BJ (cell line): ENCODE measurements around the gene PGF. TPM values are rescaled to one million over a fixed set of nuclear protein-coding genes. Genes with fewer than 3 reads are reported as not detected.

Experiments
- CTCF ChIA-PET: fragments of 350-600 bp; formaldehyde crosslinking; extraction: SDS; loops from one replicate; lab custom pipeline; 2021; ENCODE audit warnings: antibody characterized with exemption, inconsistent platforms; lab: Yijun Ruan, JAX
- POLR2A ChIA-PET: fragments of 300-600 bp; sonication (Branson Sonifier 250); formaldehyde crosslinking; extraction: SDS; loops from one replicate; lab custom pipeline; 2021; ENCODE audit warnings: antibody characterized with exemption; lab: Charles Lee
- DNase-seq: peaks from one replicate; pipeline ENCODE4 v3.0.0-alpha.2; 2011; ENCODE audit warnings: low read depth
- H3K27me3 ChIP-seq: 2 replicates; pipeline ENCODE4 v1.6.0; 2011; ENCODE audit warnings: low read length; ENCODE audit not compliant: control insufficient read depth, insufficient read depth
- H3K36me3 ChIP-seq: 2 replicates; pipeline ENCODE4 v1.5.1; 2011; ENCODE audit warnings: low read length; ENCODE audit not compliant: control insufficient read depth, insufficient read depth
- H3K4me3 ChIP-seq: 2 replicates; pipeline ENCODE4 v1.5.1; 2011; ENCODE audit warnings: low read depth, mild to moderate bottlenecking, control low read depth, low read length
- polyA plus RNA-seq: library from polyadenylated mRNA; depleted of rRNA; stranded (reverse); fragments of >200 nt; gene quantifications from 2 replicates; pipeline ENCODE4 v1.2.3, GENCODE V29; 2011
- TF ChIP-seq, protein P1 (sequence below): IDR thresholded peaks from 2 replicates; pipeline ENCODE4 v1.5.1; 2011; ENCODE audit warnings: low read depth, mild to moderate bottlenecking, control low read depth, inconsistent platforms, low read length, moderate library complexity; ENCODE audit not compliant: insufficient read depth

Gene PGF
- polyA plus RNA-seq, 1 experiment, result 4.1 TPM

DNA sequence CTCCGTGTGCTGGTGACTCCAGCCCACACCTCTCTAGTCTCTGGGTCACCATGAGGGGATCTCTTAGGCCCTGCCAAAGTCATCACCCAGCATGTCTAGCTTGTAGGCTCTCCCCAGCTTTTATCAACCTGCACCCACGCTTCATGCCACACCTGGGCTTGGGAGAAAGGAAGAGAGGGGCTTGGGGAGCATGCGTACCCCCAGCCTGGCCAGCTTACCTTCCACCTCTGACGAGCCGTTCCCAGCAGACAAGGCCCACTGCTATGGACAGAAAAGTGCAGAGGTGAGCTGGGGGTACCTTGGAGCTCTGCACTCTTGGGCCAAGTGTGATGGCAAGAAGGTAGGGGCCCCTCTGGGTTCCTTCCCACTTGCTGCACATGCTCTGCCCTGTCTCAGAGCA is 1.7 kb downstream of the PGF start:
- no peak for DNase-seq
- H3K27me3 ChIP-seq, result no peaks in the 10 kb centered on the region; the same call in none of the 2 replicates
- H3K4me3 ChIP-seq, result peak overlapping the region; percentile 45; the same call in 1 of the 2 replicates
- no peaks in the 10 kb centered on the region; the same call in 1 of the 2 replicates for H3K36me3 ChIP-seq
- ChIA-PET POLR2A (no interaction called here), CTCF (interaction anchor here (1.1 to 5.1 kb wide), 3 partner anchors 8 to 135 kb away, joined by 3 to 29 read pairs (median 27); no protein-coding TSS in a partner anchor)
- TF ChIP-seq, protein P1, sequence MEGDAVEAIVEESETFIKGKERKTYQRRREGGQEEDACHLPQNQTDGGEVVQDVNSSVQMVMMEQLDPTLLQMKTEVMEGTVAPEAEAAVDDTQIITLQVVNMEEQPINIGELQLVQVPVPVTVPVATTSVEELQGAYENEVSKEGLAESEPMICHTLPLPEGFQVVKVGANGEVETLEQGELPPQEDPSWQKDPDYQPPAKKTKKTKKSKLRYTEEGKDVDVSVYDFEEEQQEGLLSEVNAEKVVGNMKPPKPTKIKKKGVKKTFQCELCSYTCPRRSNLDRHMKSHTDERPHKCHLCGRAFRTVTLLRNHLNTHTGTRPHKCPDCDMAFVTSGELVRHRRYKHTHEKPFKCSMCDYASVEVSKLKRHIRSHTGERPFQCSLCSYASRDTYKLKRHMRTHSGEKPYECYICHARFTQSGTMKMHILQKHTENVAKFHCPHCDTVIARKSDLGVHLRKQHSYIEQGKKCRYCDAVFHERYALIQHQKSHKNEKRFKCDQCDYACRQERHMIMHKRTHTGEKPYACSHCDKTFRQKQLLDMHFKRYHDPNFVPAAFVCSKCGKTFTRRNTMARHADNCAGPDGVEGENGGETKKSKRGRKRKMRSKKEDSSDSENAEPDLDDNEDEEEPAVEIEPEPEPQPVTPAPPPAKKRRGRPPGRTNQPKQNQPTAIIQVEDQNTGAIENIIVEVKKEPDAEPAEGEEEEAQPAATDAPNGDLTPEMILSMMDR, result no peak

GRCh38 chr14:74952697-74953484 is 2.5 kb downstream of the PGF start:
- H3K36me3 ChIP-seq, result peaks cover 1% of the 10 kb centered on the region; the same call in 1 of the 2 replicates
- no peaks in the 10 kb centered on the region; the same call in none of the 2 replicates for H3K27me3 ChIP-seq
- H3K4me3 ChIP-seq, result peak overlapping the region; percentile 45; the same call in 1 of the 2 replicates
- DNase-seq, result no peak
- ChIA-PET POLR2A (no interaction called here), CTCF (interaction anchor here (1.1 to 5.1 kb wide), 6 partner anchors 8 to 136 kb away, joined by 3 to 29 read pairs (median 9); no protein-coding TSS in a partner anchor)
- TF ChIP-seq, protein P1, result no peak

GRCh38 chr14:74952180-74952665 is 3.2 kb downstream of the PGF start:
- DNase-seq, result no peak
- ChIA-PET CTCF (interaction anchor here (1.1 to 5.1 kb wide), 6 partner anchors 7 to 137 kb away, joined by 3 to 29 read pairs (median 9); no protein-coding TSS in a partner anchor), POLR2A (no interaction called here)
- H3K27me3 ChIP-seq, result no peaks in the 10 kb centered on the region; the same call in none of the 2 replicates
- no peak overlapping the region for H3K4me3 ChIP-seq
- TF ChIP-seq, protein P1, result no peak
- peaks cover 2% of the 10 kb centered on the region; the same call in 1 of the 2 replicates for H3K36me3 ChIP-seq

- TF ChIP-seq, protein P1, result no peak
- Histone ChIP-seq H3K27me3 (no peaks in the 10 kb centered on the region; the same call in none of the 2 replicates), H3K4me3 (no peak overlapping the region), H3K36me3 (peaks cover 2% of the 10 kb centered on the region; the same call in 1 of the 2 replicates)
- no peak for DNase-seq
- ChIA-PET POLR2A (no interaction called here), CTCF (interaction anchor here (0.6 to 5.1 kb wide), 3 partner anchors 9 to 137 kb away, joined by 3 to 29 read pairs (median 14); no protein-coding TSS in a partner anchor)
Measured at GRCh38 chr14:74951443-74952179, 3.8 kb downstream of the PGF start.
